GM23248 (cell line): Measurements from ENCODE around the gene RFT1. TPM values are rescaled to one million over a fixed set of nuclear protein-coding genes. Genes with fewer than 3 reads are reported as not detected.

ENCODE experiments used
- DNase-seq: peaks from one replicate; pipeline ENCODE4 v3.0.0-alpha.2; 2015
- H2AFZ ChIP-seq: fragments of 200-600 bp; sonication (generic); 2 replicates; pipeline ENCODE4 v1.6.1; 2016; ENCODE audit warnings: antibody characterized with exemption
- H3F3A ChIP-seq: fragments of 200-600 bp; sonication (generic); 2 replicates; pipeline ENCODE4 v1.6.1; 2016; ENCODE audit warnings: mild to moderate bottlenecking, antibody characterized with exemption, mixed run types; ENCODE audit not compliant: insufficient read depth
- H3K27ac ChIP-seq: fragments of 200-600 bp; sonication (generic); 2 replicates; pipeline ENCODE4 v1.5.1; 2016; ENCODE audit warnings: mild to moderate bottlenecking
- H3K27me3 ChIP-seq: fragments of 200-600 bp; sonication (generic); replicated peaks from 2 replicates; pipeline ENCODE4 v1.6.1; 2016; ENCODE audit warnings: mild to moderate bottlenecking; ENCODE audit not compliant: insufficient read depth
- H3K36me3 ChIP-seq: fragments of 200-600 bp; sonication (generic); 2 replicates; pipeline ENCODE4 v1.6.1; 2016; ENCODE audit warnings: low read depth, mild to moderate bottlenecking
- H3K4me1 ChIP-seq: fragments of 200-600 bp; sonication (generic); 2 replicates; pipeline ENCODE4 v1.6.1; 2016; ENCODE audit warnings: mild to moderate bottlenecking; ENCODE audit not compliant: insufficient read depth
- H3K4me2 ChIP-seq: fragments of 200-600 bp; sonication (generic); one replicate; pipeline ENCODE4 v1.6.1; 2016; ENCODE audit warnings: mild to moderate bottlenecking; ENCODE audit not compliant: unreplicated experiment
- H3K4me3 ChIP-seq: fragments of 200-600 bp; sonication (generic); 2 replicates; pipeline ENCODE4 v1.5.1; 2016; ENCODE audit warnings: mild to moderate bottlenecking
- H3K79me2 ChIP-seq: fragments of 200-600 bp; sonication (generic); 2 replicates; pipeline ENCODE4 v1.6.1; 2016; ENCODE audit warnings: mild to moderate bottlenecking; ENCODE audit not compliant: insufficient read depth
- H3K9ac ChIP-seq: fragments of 200-600 bp; sonication (generic); 2 replicates; pipeline ENCODE4 v1.6.1; 2016; ENCODE audit warnings: mild to moderate bottlenecking
- H3K9me2 ChIP-seq: fragments of 200-600 bp; sonication (generic); 2 replicates; pipeline ENCODE4 v1.6.1; 2016; ENCODE audit warnings: mixed run types, mild to moderate bottlenecking, moderate library complexity; ENCODE audit not compliant: insufficient read depth
- H3K9me3 ChIP-seq: fragments of 200-600 bp; sonication (generic); one replicate; pipeline ENCODE4 v1.6.1; 2017; ENCODE audit warnings: low read depth
- H4K20me1 ChIP-seq: fragments of 200-600 bp; sonication (generic); 2 replicates; pipeline ENCODE4 v1.6.0; 2016; ENCODE audit not compliant: insufficient read depth
- EZH2 ChIP-seq: fragments of 200-600 bp; sonication (generic); IDR thresholded peaks from 2 replicates; pipeline ENCODE4 v1.6.1; 2018; ENCODE audit warnings: antibody characterized with exemption, mild to moderate bottlenecking; ENCODE audit not compliant: insufficient read depth, poor library complexity, severe bottlenecking
- EZH2phosphoT487 ChIP-seq: fragments of 200-600 bp; sonication (generic); IDR thresholded peaks from 2 replicates; pipeline ENCODE4 v1.6.1; 2018; ENCODE audit warnings: antibody characterized with exemption, moderate library complexity, mild to moderate bottlenecking, low read depth; ENCODE audit not compliant: insufficient read depth
- WGBS, 2 experiments: methylation state at CpG; one replicate each; pipeline ENCODE4 v1.1.6; 2015 to 2017; ENCODE audit warnings: low lambda C conversion rate in 2 of 2, low coverage in 1 of 2; ENCODE audit errors: missing lambda C conversion rate in 2 of 2; 5-methylcytosine and 5-hydroxymethylcytosine counted together
- in situ Hi-C: fragments of 300-500 bp; cut with MboI; formaldehyde crosslinking; loops from 2 replicates; pipeline ENCODE4 v1.15.0; 2020
- polyA plus RNA-seq: library from polyadenylated mRNA; unstranded; fragments of >200 nt; fragmentation: Nextera tagmentation; extraction: Ambion mirVana; gene quantifications from 2 replicates; pipeline ENCODE4 v1.2.1, GENCODE V29; 2016
- total RNA-seq: library from RNA; depleted of rRNA; stranded (reverse); fragments of >200 nt; shearing (Covaris generic); gene quantifications from 2 replicates; pipeline ENCODE4 v1.2.3, GENCODE V29; 2014

Gene RFT1
- total and polyA plus RNA-seq, 2 experiments from 2014 or later: 35.0 to 35.7 TPM

DNA sequence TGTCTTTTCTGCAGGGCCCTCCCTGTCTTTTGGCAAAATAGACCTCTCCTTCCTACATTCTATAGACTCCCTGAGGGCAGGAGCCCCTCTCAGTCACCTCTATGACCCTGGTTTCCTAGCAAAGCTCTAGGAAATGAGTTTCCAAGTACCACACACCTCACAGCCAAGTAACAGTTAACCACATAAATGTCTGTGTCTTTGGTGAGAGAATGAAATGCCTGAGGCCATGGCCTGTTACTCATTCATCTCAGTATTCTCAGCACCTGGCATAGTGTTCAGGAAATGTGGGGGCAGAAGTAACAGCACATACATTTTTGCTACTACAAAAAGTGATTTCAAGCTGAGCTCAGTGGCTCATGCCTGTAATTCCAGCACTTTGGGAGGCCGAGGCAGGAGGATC lies 21.0 kb downstream of the RFT1 start:
- H3K27me3 ChIP-seq: no peaks in the 10 kb centered on the region
- 16 to 38% methylated on average over 1 of the region's 1 CpG for WGBS, 2 experiments
- TF ChIP-seq EZH2phosphoT487: no peak
- no peak for TF ChIP-seq EZH2
- H3K79me2 ChIP-seq: no peaks in the 10 kb centered on the region
- H3K4me1 ChIP-seq: peaks cover 23% of the 10 kb centered on the region
- H3K9ac ChIP-seq: no peak overlapping the region
- no peak overlapping the region for H3K4me3 ChIP-seq
- peak; percentile 89 for DNase-seq
- no peaks in the 10 kb centered on the region; the same call in 1 of the 2 replicates for H3K36me3 ChIP-seq
- no peaks in the 10 kb centered on the region for H3K9me2 ChIP-seq
- H3F3A ChIP-seq: peaks cover 13% of the 10 kb centered on the region
- in situ Hi-C loops: no loop called here
- H4K20me1 ChIP-seq: no peaks in the 10 kb centered on the region
- H3K4me2 ChIP-seq: no peak overlapping the region
- peak overlapping the region; percentile 45 for H3K27ac ChIP-seq
- no peak overlapping the region for H2AFZ ChIP-seq
- no peaks in the 10 kb centered on the region for H3K9me3 ChIP-seq

DNA sequence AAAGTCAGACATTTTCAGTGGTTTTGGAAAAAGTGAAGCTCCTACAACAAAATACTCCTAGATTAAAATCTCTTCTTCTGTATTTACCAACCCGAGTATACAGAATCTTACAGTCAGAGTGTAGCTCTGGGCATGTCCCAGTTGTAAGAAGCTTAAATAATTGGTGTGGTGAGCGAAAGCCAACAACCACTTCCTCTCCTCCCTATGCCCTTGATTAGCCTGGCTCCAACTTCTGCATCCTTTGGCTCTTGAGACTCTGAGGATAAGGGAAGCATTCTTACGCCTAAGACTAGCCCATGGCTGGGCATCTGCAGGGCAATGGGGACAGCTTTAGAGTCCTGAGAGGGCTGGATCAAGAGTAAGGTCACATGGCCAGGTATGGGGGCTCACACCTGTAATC lies 25.5 kb downstream of the RFT1 start:
- in situ Hi-C loops: no loop called here
- Histone ChIP-seq H2AFZ (no peak overlapping the region), H3K9me2 (no peaks in the 10 kb centered on the region), H3K4me3 (no peak overlapping the region), H3K9ac (no peak overlapping the region), H3F3A (peaks cover 4% of the 10 kb centered on the region; the same call in 1 of the 2 replicates), H3K27me3 (no peaks in the 10 kb centered on the region), H3K79me2 (no peaks in the 10 kb centered on the region), H3K4me2 (no peak overlapping the region), H4K20me1 (no peaks in the 10 kb centered on the region), H3K9me3 (no peaks in the 10 kb centered on the region), H3K27ac (no peak overlapping the region), H3K4me1 (peaks cover 9% of the 10 kb centered on the region), H3K36me3 (peaks cover 6% of the 10 kb centered on the region; the same call in 1 of the 2 replicates)
- WGBS, 2 experiments: 60 to 66% methylated on average over 3 of the region's 3 CpGs
- DNase-seq: no peak
- no peak for TF ChIP-seq EZH2phosphoT487
- TF ChIP-seq EZH2: no peak

DNA sequence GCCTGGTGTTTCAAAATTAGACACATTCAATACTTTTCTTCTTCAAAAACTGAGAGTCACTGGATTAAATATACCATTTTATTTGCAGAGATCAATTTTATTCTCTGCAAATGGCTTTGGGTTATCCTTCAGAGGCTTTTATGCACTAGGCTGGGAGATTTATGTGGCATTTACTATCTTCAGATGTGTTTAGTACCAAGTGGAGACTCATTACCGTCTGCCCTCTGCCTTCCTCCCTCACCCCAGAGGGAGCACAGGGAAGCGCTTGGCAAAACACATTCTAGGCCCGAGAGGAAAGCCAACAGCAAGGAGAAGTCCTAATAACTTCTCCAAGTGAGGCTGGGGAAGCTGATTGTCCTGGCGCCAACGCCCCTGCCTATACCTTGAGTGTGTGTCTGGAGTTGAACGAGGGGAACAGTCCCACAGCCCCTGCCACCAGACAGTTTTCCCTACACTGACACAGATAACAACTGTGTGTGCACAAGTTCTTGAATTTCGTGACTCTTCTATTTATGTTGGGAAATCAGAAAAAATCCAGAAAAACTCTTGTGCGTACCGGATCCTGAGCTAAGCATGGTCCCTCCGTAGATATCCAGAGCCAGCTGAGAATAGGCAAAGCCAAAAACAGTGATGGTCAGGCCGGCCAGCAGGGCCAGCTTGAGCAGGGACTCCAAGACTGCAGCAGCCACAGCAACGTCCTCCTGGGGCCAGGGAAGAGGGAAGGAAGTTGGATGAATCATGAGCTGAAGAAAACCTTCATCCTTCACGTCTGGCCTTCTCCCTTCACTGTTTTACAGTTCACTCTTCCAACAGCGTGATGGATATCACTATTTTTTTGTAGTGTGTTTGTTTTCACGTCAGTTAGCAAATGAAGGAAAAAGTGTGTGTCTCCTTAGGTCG lies 26.6 kb downstream of the RFT1 start:
- H3K4me3 ChIP-seq: no peak overlapping the region
- H3K9me2 ChIP-seq: no peaks in the 10 kb centered on the region
- in situ Hi-C loops: no loop called here
- no peak for TF ChIP-seq EZH2
- no peak for TF ChIP-seq EZH2phosphoT487
- no peak overlapping the region for H2AFZ ChIP-seq
- no peaks in the 10 kb centered on the region for H3K79me2 ChIP-seq
- WGBS, 2 experiments: 87 to 89% methylated on average over 16 of the region's 16 CpGs
- H3K36me3 ChIP-seq: peaks cover 6% of the 10 kb centered on the region; the same call in 1 of the 2 replicates
- no peaks in the 10 kb centered on the region for H3K9me3 ChIP-seq
- no peak overlapping the region for H3K9ac ChIP-seq
- no peaks in the 10 kb centered on the region for H3K27me3 ChIP-seq
- H3K4me1 ChIP-seq: 0 out of 2 replicates have a peak, but pooled peaks cover under 1% of the 10 kb centered on the region
- DNase-seq: peak; percentile 19
- no peaks in the 10 kb centered on the region for H3F3A ChIP-seq
- no peak overlapping the region for H3K4me2 ChIP-seq
- no peak overlapping the region for H3K27ac ChIP-seq
- H4K20me1 ChIP-seq: no peaks in the 10 kb centered on the region

DNA sequence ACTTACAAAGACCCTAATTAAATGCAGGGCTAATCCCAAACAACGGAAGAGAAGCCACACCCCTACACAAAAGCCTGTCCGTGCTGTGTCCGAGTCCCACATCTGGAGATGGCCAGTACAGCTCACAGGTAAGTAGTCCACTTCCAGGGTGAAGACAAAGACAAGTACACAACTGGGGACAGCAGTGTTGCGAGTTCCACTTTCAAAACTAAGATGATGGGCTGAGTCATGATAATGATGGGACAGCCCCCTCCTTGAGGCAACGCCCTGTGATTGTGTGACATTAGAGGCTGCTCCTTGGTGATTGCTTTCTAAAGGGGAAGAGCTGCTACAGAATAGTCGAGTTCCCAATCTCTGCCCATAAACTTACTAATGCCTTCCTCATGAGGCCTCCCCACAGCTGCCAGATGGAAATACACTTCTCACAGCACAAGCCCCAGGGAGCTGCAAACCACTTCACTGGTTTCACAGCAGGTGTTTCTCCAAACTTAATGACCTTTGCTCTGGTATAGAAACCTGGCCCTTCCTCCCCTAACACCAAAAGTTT lies 27.6 kb downstream of the RFT1 start:
- H3K9me2 ChIP-seq: no peaks in the 10 kb centered on the region
- WGBS, 2 experiments: 43 to 44% methylated on average over 6 of the region's 6 CpGs
- peak; percentile 42 for DNase-seq
- H3K9me3 ChIP-seq: no peaks in the 10 kb centered on the region
- H3K36me3 ChIP-seq: peaks cover 6% of the 10 kb centered on the region; the same call in 1 of the 2 replicates
- no peak overlapping the region for H3K4me3 ChIP-seq
- no peaks in the 10 kb centered on the region for H4K20me1 ChIP-seq
- no peak overlapping the region for H2AFZ ChIP-seq
- TF ChIP-seq EZH2 (no peak), EZH2phosphoT487 (no peak)
- no peak overlapping the region for H3K27ac ChIP-seq
- no peak overlapping the region for H3K9ac ChIP-seq
- no peak overlapping the region for H3K4me2 ChIP-seq
- H3F3A ChIP-seq: no peaks in the 10 kb centered on the region
- no peaks in the 10 kb centered on the region for H3K79me2 ChIP-seq
- in situ Hi-C loops: no loop called here
- H3K4me1 ChIP-seq: no peaks in the 10 kb centered on the region
- H3K27me3 ChIP-seq: no peaks in the 10 kb centered on the region
